GM19397 (cell line): ENCODE measurements around the gene SV2B.
"Not testable (repeated sequence)": the region's sequence is repeated elsewhere in the genome, so short reads cannot be mapped to it uniquely, and the experiment has no call there.

Experiments used
- ATAC-seq: cut with Tn5 transposase; IDR thresholded peaks from one replicate; pipeline ENCODE4 v1.9.1; 2021; ENCODE audit warnings: mild to moderate bottlenecking, moderate library complexity; ENCODE audit not compliant: unreplicated experiment

Gene SV2B

DNA sequence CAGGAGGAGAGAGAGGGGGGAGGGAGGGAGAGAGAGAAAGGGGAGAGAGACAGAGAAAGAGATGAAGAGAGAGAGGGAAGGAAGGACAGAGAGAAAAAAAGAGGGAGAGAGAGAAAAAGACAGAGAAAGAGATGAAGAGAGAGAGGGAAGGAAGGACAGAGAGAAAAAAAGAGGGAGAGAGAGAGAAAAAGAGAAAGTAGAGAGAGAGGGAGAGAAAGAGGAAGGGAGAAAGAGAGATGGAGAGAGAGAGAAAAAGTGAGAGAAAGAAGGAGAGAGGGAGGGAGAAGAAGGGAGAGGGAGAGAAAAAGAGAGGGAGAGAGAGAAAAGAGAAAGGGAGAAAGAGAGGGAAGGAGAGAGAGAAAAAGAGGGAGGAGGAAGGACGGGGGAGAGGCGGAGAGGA is 204.2 kb downstream of the SV2B start:
- ATAC-seq, result no peak

DNA sequence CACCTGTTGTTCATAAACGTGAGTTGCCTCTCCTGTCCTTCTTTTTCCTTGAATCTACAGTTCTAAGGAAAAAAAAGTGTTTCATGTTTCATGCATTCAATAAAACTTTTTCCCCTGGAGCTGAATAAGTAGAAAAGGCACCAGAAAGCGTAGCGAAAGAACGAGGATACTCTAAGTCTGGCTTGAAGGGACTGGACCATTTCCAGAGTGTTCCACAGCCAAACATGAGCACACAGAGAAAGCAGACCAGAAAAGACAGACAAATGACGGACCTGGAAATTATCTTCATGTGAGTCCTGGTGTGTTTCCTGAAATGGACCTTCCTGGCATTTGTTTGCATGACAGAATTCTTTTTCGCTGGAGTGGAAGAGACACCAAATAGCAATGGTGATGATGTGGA is 204.7 kb downstream of the SV2B start:
- no peak for ATAC-seq

DNA sequence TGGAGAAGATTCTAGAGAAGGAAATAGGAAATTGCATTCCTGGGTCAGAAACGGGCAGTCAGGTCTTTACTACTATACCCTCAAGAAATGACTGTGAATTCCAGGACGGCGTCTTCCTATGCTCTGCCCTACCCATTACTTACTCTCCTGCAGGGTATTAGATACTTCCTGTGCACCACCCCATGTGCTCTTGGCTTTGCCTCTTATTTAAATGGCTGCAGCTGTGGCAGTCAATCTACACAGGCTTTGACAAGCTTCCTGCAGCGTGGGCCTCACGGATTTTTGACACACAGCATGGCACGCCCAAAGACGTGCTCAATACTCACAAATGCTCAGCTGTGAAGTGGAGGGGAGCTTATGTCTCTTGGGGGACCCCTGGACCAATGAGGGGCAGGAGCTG is 206.1 kb downstream of the SV2B start:
- ATAC-seq, result no peak

DNA sequence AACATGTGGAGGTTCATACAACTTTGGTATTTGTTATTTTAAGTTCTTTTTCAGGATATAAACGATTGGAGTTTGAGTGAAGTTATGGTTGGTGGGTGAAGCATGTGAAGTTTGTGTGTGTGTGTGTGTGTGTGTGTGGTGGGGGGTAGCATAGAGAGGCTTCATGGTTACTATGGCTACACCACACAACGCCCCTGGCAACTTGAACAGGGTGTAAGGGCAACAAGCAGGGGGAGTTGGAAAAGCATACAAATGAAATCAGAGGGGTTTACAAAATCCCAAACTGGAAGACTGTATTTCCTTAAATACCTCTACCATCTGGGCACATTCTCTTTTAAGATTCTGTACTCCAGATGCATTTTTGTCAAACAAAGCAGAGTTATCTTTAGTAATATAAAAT is 207.5 kb downstream of the SV2B start:
- ATAC-seq, result no peak

DNA sequence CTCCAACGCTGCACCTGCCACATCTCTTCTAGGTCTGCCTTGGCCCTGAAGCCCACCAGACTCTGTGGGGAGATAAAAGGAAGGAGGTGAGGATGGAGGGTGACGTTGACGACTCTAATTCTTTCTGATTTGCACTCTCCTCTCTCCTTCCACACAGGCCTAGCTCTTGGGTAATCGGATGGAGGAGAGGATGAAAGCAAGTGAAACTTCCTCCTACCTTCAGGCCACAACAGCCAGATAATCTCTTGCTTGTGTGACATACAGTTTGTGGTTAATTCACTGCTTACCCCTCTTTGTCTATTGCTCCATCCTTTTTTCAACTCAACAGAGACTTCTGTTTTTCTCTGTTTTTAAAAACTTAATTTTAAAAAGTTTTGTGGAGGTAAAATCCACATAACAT is 208.1 kb downstream of the SV2B start:
- ATAC-seq, result no peak

DNA sequence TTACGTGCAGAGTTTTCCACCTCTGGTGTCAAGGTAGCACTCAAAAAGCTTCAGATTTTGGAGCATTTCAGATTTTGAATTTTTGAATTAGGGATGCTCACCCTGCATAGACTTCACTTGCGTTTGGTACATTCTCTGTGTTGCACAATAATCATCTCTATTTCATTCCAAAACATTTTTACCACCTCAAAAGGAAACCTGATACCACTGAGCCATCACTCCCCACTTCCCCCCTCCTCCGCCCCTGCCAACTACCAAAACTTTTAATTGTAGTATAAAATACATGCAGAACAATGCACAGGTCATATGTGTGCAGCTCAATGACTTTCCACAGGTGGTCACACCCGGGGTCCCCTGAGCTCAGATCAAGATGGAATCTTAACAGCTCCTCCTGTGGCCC is 208.8 kb downstream of the SV2B start:
- ATAC-seq, result no peak

DNA sequence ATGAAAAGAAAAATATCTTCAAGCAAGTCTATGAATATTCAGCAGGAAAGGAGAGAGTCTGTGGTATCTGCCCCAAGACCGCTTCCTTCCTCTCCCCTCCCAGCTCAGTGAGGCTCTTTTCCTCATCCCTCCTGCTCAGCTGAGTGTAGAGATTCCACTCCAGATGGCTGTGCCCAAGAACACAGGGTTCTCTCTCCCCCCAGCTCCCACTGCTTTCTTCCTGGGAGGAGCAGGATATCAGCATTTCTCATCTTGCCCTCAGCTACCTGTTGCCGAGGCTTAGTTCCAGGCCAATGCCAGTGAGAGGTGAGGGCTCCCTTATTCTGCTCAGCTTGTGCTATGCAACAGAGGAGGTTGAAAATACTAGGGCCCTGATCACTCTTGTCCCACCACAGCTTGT is 211.9 kb downstream of the SV2B start:
- ATAC-seq, result no peak

DNA sequence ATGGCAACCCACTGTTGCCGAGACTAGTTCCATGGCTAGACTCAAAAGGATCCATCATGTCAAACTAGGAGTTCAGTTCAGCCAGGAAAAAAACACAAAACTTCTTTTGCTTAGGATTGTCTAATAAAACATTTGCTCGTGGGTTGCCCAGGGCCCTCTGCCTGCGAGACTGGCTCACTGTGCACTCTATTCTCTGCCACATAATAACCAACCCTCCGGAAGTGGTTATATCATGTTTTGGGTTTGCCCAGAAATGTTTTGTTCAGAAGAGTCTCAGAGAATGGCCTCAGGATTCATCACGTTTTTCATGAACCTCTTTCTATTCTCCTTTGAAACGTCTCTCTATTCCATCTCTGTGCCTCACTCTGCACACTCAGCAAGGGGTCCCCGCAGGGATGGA is 216.1 kb downstream of the SV2B start:
- ATAC-seq, result no peak

DNA sequence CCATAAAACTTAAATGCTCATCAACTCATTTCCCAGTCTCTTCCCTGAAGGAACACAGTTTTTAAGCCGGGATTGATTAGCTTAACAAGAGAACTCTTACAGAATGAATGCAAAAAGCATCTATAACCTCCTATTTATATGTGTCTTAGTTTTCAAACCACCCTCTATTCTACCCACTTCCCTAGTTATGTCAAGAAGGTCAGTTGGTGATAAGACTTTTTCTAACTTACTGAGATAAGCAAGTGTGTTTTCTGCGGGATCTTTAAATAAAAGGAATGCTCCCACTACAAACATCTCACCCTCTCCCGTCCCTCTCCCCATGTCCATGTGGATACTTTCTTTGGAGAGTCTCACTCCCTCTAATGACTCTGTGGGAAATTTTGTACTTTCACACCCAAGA is 218.5 kb downstream of the SV2B start:
- ATAC-seq, result no peak

DNA sequence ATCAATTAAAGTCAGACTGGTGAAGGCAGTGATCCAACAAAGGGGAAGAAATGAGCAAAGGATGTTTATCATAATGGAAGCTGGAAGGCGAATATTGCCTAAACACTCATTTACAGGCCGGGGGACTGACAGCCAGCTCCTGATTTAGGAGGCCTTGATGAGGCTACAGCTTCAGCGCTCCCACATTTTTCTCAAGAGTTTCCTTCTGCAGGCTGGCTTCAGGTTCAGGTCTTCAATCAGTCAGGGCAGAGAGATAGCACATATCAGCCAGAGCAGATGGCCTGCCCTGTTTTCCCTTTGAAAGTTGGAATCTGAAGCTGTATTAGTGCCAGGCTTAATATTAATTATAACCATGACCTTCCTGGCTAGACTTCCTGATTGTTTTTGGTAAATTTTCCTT is 218.9 kb downstream of the SV2B start:
- ATAC-seq, result no peak

DNA sequence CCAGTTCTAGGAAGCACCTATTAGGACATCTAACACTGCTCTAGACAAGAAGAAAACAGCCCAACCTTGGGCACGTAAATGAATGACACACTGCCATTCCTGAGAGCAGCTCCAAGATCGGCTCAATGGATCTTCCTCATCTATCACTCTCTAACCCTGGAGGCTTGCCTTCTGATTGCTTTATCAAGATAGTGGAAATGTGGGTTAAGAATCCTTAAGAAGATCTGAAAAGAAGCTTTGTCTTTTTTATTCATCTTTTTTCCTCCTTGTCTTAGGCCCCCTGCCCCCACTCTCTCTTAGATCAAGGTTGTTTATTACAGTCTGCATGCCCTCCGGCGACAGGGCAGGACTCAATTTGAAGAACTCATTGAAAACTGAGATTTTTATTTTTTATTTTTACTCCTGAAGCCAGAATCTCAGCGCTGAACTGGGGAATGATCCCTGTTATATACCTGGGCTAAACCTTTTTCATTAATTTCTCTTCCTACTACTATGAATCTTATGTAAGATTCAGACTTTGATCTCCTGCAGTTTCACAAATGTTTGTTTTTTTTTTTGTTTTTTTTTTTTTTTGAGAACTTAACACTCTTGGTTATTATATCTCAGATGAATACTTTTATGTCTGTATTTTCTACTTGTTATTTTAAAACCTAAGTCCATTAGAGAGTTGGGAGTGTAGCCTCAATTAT is 219.5 kb downstream of the SV2B start:
- ATAC-seq, result no peak

DNA sequence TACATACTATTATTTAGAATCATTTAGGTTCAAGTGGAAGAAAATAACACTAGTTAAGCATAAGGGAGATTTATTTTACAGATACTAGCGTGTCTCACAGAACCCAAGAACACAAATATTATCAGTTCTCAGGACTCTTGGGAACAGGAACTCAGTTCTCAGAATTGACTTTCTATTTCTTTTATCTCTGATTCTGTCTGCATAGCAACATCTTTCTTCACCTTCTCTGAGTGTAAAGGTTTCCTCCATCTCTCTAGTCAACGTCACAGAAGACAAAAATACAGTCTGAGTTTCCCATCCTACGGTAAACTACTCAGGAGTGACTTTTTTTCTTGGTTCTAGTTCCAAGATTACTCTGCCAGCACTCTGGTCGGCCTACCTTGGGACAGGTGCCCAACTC is 220.0 kb downstream of the SV2B start:
- no peak for ATAC-seq

DNA sequence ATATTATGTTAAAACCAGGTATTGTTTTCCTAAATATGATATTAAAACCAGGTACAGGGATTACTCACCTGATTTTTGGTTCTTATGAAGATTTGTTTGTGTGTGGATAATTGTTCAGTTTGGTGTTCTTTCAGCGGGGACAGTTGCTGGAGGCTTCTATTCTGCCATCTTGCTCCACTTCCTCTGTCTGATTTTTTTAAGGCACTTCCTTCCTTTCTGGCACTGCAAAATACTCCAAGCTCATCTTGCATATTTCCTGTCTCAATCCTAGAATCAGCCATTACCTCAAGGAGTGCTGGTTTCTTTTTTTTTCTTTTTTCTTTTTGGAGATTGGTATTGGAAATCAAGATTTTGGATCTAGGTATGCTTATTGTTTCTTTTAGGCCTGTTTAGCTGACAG is 229.9 kb downstream of the SV2B start:
- ATAC-seq, result no peak

DNA sequence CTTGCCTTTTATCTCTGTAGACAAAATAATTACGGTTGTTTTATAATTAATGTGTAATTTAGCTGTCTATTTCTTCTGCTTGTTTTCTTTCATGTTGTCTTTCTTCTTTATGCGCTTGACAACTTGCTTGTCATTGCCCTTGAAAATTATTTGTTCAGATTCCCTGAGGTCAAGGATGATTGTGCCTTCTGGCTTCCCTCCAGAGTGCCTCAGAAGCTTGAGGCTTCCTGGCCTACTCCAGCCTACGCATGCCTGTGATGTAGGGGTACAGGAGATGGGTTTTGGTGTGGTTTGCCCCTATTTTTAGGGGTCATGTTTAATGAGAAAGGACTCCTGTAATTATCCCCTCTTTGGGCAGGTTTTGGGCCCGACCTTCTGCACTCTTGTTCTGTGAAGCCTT is 231.5 kb downstream of the SV2B start:
- ATAC-seq, result no peak

DNA sequence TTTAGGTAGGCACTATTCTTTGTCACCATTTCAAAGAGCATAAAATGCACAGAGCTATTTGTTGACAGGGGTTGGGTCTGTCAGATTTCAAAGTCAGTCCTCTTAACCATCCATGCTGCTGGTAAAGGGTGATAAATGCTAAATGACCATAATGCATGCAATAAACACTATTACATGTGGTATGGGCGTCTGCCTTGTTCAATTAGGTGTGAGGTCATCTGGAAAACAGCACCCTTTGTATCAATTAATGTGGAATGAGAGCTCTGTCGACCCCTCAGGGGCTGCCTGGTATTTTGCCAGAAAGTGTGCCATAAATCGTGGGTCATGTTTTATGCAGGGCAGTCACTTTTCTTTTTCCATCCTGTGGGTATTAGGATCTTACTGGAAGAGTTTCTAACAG is 235.6 kb downstream of the SV2B start:
- ATAC-seq, result no peak

DNA sequence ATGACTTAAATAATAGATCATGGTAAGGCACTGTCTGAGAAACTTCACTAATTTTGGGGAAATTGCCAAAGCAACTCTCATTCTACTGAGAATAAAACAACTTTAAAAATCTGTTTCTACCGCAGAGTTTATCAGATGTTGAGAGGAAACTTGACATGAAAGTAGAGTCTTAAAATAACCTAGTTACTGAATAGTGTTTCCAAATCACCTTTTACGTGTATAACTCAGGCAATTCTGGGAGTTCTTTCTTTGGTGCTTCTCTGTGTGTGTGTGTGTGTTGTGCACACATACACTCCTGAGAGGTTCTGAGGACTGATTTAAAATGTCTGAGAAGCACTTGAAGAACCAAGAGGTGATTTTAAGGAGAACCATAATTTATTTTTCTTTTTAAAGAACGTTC is 236.6 kb downstream of the SV2B start:
- ATAC-seq, result no peak

DNA sequence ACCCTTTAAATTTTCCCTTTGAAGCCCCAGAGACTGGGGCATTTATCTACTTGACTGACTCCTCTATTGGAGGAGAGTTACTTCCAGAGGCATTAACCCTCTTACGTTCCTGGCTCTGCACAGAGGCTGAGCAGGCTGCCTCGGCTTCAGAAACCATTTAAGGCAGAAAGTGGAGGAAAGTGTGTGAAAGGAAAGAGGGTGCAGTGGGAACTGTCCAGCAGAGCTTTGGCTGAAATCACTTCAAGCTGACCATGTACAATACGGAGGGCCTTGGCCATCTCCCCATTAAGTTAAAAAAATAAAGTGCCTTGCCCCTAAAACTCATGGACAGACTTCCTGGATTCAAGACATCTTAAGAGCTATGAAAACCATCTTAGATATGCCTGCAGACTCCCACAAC is 238.7 kb downstream of the SV2B start:
- ATAC-seq, result no peak

DNA sequence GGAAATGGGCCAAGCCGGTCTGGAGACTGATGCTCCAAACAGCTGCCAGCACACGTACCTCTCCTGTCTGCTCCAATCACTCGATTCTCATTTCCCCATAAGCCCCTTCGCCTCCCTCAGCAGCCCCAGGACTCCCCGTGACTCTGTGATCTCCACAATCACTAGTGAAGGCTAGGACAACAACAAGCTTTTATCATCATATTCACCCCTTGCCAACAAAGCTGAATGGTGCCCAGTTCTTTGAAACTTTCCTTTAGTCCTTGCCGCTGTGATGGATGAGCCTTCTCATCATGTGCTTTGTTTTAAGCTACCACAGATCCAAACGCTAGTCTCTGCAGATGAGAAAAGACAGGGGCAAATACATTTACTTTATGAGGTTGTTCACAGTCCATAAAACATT is 242.0 kb downstream of the SV2B start:
- ATAC-seq, result no peak

DNA sequence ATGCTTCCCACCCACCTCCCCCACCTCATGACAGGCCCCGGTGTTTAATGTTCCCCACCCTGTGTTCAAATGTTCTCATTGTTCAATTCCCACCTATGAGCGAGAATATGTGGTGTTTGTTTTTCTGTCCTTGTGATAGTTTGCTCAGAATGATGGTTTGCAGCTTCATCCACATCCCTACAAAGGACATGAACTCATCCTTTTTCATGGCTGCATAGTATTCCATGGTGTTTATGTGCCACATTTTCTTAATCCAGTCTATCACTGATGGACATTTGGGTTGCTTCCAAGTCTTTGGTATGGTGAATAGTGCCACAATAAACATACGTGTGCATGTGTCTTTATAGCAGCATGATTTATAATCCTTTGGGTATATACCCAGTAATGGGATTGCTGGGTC is 244.9 kb downstream of the SV2B start:
- ATAC-seq, result not testable (repeated sequence)

DNA sequence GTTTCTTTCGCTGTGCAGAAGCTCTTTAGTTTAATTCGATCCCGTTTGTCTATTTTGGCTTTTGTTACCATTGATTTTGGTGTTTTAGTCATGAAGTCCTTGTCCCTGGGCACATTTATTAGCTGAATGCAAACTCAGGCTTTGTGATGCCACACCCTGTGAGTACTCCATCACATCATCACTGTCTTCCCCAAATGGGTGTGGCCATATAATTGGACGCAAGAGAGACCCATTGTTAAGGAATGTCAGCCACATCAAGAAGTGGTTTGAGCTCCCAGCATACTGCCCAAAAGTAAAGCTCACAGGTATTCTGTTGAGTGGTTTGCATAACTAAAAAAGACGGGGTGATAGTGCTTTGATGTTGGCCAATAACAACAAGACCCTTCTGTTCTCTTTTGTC is 245.7 kb downstream of the SV2B start:
- no peak for ATAC-seq

DNA sequence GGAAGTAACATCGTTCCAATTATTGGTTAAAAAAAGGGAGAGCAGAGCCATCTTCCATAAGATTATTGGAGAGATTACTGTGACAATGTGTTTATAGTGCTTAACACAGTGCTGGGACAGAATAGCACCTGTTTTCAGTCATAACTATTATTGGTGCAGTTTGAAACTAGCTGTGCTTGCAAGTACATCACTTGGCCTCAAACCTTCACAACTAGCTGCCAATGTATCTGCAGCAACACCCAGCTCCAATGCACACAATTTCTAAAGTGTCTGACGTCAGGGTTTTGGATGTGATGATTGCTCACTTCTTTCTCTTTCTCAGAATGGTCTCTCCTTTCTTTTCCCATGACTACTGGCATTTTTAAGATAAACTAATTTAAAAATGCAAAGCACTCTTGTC is 246.2 kb downstream of the SV2B start:
- no peak for ATAC-seq

DNA sequence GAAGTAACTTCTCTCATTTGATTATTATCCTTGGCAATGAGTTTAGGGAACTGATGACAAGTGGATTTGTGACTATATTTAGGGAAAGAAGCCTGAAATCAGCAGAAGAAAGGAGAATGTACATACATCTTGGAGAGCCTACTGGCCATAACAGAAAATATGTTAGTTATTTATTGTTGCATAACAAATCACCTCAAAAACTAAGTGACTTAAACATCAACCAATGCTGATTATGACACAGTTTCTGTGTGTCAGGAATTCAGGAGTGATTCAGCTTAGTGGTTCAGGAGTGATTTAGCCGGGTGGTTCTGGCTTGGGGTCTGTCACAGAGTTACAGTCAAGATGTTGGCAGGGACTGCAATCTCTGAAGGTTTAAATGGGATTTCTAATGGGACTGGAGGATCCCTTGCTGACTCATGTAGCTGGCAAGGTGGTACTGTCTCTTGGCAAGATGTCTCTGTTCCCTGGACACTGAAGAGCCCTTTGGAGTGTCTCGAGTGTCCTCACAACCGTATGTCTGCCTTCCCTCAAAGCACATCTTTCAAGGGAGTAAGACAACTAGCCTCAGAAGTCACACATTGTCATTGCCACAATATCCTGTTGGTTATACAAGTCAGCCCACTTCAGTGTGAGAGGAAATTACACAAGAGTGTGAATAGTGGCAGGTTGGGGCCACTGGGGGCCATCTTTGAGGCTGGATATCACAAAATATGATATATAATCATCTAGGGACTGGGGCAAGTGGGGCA is 248.9 kb downstream of the SV2B start:
- no peak for ATAC-seq
